ENCODE results near the gene PPM1M.
"Not testable (repeated sequence)": the region's sequence is repeated elsewhere in the genome, so short reads cannot be mapped to it uniquely, and the experiment has no call there.

The PPM1M gene

DNA sequence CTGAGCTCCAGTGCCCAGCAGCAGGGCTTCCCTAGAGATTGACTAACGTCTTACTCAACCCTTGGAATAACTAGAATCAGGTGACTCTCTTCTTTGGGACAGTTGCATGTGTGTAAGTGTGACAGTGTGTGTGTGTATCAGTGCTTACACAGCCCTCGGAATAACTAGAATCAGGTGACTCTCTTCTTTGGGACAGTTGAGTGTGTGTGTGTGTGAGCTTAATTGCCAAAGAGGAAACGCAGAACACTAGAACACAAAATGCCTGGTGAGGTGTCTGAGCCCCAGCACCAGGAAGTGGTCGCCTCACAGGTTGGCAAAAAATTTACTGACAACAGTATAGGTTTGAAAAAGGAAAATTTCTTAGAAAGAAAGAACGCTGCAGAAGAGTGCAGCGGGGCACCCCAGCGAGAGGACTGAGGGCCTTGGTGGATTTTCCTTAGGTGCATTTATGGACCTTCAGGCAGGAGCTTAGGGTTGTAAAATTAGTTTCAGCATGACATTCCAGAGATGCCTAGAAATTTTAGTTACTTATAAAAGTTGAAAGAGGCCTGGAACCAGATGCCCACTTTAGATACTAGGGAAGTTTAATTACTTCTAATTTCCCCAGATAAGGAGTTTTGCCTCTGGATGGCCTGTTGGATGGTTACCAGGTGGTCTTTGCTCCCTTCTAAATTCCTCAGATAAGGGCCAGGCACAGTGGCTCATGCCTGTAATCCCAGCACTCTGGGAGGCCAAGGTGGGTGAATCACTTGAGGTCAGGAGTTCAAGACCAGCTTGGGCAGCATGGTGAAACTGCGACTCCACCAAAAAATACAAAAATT, 36.6 kb downstream of the PPM1M start:
- no peak overlapping the region for H3K9ac ChIP-seq (ENCODE audit: insufficient read length, low read depth)
- DNase-seq (ENCODE audit: low read depth, low spot score) = no peak
- peaks cover 20% of the 10 kb centered on the region for H3K36me3 ChIP-seq (ENCODE audit: insufficient read depth, insufficient read length, low read length)

DNA sequence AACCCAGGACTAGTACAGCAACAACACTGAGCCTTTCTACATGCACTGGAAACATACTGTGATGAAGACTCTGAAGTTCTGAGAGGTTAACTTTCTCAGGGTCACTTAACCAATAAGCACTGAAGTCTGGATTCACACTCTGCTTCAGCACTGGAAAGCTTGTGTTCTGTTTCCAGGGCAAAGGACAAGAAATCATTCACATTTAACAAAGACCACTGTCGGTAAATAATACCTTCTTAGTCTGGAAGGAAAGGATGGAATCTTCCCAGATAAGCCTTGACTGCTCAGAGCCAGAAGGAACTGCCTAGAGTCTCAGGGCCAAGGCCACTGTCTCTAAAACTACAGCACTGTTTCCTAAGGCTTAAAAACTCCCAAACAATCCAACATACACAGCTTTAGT, 37.7 kb downstream of the PPM1M start:
- no peak for DNase-seq (ENCODE audit: low read depth, low spot score)
- H3K27me3 ChIP-seq (ENCODE audit: insufficient read depth, insufficient read length) = no peaks in the 10 kb centered on the region
- H3K4me3 ChIP-seq (ENCODE audit: insufficient read length, low read depth) = no peak overlapping the region
- TF ChIP-seq ZNF274 (IDR thresholded peaks at IDR 0.05; ENCODE audit: low read depth, low read length) (no peak), YY1 (IDR thresholded peaks at IDR 0.05; ENCODE audit: insufficient read depth, insufficient read length) (no peak), SUZ12 (IDR thresholded peaks at IDR 0.05; ENCODE audit: extremely low read depth, insufficient read depth, insufficient read length) (no peak)
- H3K36me3 ChIP-seq (ENCODE audit: insufficient read depth, insufficient read length, low read length) = peaks cover 16% of the 10 kb centered on the region
- H3K9ac ChIP-seq (ENCODE audit: insufficient read length, low read depth) = no peak overlapping the region
- no peaks in the 10 kb centered on the region for H3K4me1 ChIP-seq (ENCODE audit: insufficient read depth, insufficient read length)
- H3K9me3 ChIP-seq (ENCODE audit: insufficient read depth, low read length) = no peaks in the 10 kb centered on the region

More for the DNA sequence above, 36.6 kb downstream of the PPM1M start:
- no peaks in the 10 kb centered on the region for H3K9me3 ChIP-seq (ENCODE audit: insufficient read depth, low read length)
- H3K27me3 ChIP-seq (ENCODE audit: insufficient read depth, insufficient read length) = no peaks in the 10 kb centered on the region
- TF ChIP-seq ZNF274 (IDR thresholded peaks at IDR 0.05; ENCODE audit: low read depth, low read length) = no peak
- no peak for TF ChIP-seq SUZ12 (IDR thresholded peaks at IDR 0.05; ENCODE audit: extremely low read depth, insufficient read depth, insufficient read length)
- TF ChIP-seq YY1 (IDR thresholded peaks at IDR 0.05; ENCODE audit: insufficient read depth, insufficient read length) = no peak
- H3K4me1 ChIP-seq (ENCODE audit: insufficient read depth, insufficient read length) = no peaks in the 10 kb centered on the region
- no peak overlapping the region for H3K4me3 ChIP-seq (ENCODE audit: insufficient read length, low read depth)

DNA sequence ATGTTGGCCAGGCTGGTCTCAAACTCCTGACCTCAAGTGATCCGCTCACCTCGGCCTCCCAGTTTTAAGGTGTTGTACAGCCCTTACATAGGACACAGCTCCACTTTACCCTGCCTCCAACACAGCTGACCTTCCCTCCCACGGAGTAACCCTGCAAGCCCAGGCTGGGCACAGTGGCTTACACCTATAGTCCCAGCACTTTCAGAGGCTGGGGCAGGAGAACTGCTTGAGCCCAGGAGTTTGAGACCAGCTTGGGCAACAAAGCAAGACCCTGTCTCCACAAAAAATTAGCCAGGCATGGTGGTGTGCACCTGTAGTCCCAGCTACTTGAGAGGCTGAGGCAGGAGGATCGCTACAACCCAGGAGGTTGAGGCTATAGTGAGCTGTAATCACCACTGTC, 38.5 kb downstream of the PPM1M start:
- not testable (repeated sequence) for H3K4me3 ChIP-seq (ENCODE audit: insufficient read length, low read depth); H3K27me3 ChIP-seq (ENCODE audit: insufficient read depth, insufficient read length); H3K9me3 ChIP-seq (ENCODE audit: insufficient read depth, low read length); DNase-seq (ENCODE audit: low read depth, low spot score); H3K4me1 ChIP-seq (ENCODE audit: insufficient read depth, insufficient read length); H3K9ac ChIP-seq (ENCODE audit: insufficient read length, low read depth)
- peaks cover 16% of the 10 kb centered on the region for H3K36me3 ChIP-seq (ENCODE audit: insufficient read depth, insufficient read length, low read length)

DNA sequence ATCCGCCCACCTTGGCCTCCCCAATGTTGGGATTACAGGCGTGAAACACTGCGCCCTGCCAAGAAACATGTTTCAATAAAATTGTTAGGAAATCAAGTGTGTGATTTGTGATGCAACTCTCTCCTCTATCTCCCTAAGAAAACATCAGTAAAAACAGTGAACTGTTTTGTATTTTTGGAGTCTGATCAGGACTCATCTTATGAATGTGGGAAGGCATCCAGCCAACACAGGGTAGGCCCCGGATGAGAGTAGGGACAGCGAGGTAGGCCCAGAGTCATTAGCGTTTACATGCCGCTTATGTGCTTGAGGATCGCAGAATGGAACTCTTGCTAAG, 41.2 kb downstream of the PPM1M start:
- DNase-seq (ENCODE audit: low read depth, low spot score) = no peak
- no peaks in the 10 kb centered on the region for H3K9me3 ChIP-seq (ENCODE audit: insufficient read depth, low read length)
- H3K36me3 ChIP-seq (ENCODE audit: insufficient read depth, insufficient read length, low read length) = peaks cover 29% of the 10 kb centered on the region
- no peak for TF ChIP-seq YY1 (IDR thresholded peaks at IDR 0.05; ENCODE audit: insufficient read depth, insufficient read length)
- no peak for TF ChIP-seq ZNF274 (IDR thresholded peaks at IDR 0.05; ENCODE audit: low read depth, low read length)
- TF ChIP-seq SUZ12 (IDR thresholded peaks at IDR 0.05; ENCODE audit: extremely low read depth, insufficient read depth, insufficient read length) = no peak
- no peaks in the 10 kb centered on the region for H3K27me3 ChIP-seq (ENCODE audit: insufficient read depth, insufficient read length)
- peak overlapping the region; percentile 89 for H3K4me3 ChIP-seq (ENCODE audit: insufficient read length, low read depth)
- H3K4me1 ChIP-seq (ENCODE audit: insufficient read depth, insufficient read length) = no peaks in the 10 kb centered on the region
- H3K9ac ChIP-seq (ENCODE audit: insufficient read length, low read depth) = peak overlapping the region; percentile 100

DNA sequence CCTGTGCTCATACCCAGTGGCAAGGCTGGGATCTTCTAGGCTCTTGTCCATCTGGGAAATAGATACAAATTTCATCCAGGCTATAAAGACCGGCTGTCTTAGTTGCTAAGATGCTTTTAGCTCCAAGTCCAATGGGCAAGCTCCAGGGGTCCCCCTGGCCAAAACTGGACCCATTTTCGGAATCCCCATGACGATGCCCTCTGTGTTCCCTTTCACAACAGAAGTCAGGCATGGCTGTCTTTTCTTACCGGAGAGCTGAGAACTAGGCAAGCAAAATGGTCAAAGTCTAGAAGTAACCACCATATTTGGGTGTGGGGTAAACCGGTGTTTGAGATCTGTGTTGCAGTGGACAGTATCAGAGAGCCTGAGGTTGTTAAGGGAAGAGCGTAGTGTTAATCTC, 43.1 kb downstream of the PPM1M start:
- TF ChIP-seq SUZ12 (IDR thresholded peaks at IDR 0.05; ENCODE audit: extremely low read depth, insufficient read depth, insufficient read length) (no peak), YY1 (IDR thresholded peaks at IDR 0.05; ENCODE audit: insufficient read depth, insufficient read length) (no peak), ZNF274 (IDR thresholded peaks at IDR 0.05; ENCODE audit: low read depth, low read length) (no peak)
- no peak for DNase-seq (ENCODE audit: low read depth, low spot score)
- H3K9me3 ChIP-seq (ENCODE audit: insufficient read depth, low read length) = no peaks in the 10 kb centered on the region
- H3K9ac ChIP-seq (ENCODE audit: insufficient read length, low read depth) = peak overlapping the region; percentile 36
- H3K4me1 ChIP-seq (ENCODE audit: insufficient read depth, insufficient read length) = no peaks in the 10 kb centered on the region
- peak overlapping the region; percentile 89 for H3K4me3 ChIP-seq (ENCODE audit: insufficient read length, low read depth)
- no peaks in the 10 kb centered on the region for H3K27me3 ChIP-seq (ENCODE audit: insufficient read depth, insufficient read length)
- H3K36me3 ChIP-seq (ENCODE audit: insufficient read depth, insufficient read length, low read length) = peaks cover 40% of the 10 kb centered on the region

DNA sequence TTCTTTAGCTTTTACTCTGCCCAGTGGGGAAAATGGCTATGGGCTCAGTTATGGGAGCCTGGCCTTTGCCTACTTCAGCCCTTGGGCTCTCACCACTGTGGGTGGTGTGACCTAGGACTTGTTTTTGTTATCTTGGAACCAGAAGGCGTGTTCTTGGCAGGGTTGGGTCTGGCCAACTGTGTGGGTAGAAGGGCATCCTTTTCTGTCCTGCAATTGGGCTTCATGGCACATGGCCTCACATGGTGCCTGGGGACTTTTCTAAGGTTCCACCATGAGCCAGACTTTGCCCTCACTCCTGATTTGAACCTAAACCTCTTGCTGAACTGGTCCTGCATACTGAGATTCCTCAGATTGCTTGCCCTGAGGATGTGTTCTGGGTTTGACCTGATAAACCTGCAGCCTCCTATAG, 43.8 kb downstream of the PPM1M start:
- TF ChIP-seq YY1 (IDR thresholded peaks at IDR 0.05; ENCODE audit: insufficient read depth, insufficient read length) = no peak
- H3K36me3 ChIP-seq (ENCODE audit: insufficient read depth, insufficient read length, low read length) = peaks cover 38% of the 10 kb centered on the region
- no peak overlapping the region for H3K4me3 ChIP-seq (ENCODE audit: insufficient read length, low read depth)
- H3K9ac ChIP-seq (ENCODE audit: insufficient read length, low read depth) = no peak overlapping the region
- no peak for DNase-seq (ENCODE audit: low read depth, low spot score)
- H3K9me3 ChIP-seq (ENCODE audit: insufficient read depth, low read length) = no peaks in the 10 kb centered on the region
- H3K27me3 ChIP-seq (ENCODE audit: insufficient read depth, insufficient read length) = no peaks in the 10 kb centered on the region
- no peaks in the 10 kb centered on the region for H3K4me1 ChIP-seq (ENCODE audit: insufficient read depth, insufficient read length)

DNA sequence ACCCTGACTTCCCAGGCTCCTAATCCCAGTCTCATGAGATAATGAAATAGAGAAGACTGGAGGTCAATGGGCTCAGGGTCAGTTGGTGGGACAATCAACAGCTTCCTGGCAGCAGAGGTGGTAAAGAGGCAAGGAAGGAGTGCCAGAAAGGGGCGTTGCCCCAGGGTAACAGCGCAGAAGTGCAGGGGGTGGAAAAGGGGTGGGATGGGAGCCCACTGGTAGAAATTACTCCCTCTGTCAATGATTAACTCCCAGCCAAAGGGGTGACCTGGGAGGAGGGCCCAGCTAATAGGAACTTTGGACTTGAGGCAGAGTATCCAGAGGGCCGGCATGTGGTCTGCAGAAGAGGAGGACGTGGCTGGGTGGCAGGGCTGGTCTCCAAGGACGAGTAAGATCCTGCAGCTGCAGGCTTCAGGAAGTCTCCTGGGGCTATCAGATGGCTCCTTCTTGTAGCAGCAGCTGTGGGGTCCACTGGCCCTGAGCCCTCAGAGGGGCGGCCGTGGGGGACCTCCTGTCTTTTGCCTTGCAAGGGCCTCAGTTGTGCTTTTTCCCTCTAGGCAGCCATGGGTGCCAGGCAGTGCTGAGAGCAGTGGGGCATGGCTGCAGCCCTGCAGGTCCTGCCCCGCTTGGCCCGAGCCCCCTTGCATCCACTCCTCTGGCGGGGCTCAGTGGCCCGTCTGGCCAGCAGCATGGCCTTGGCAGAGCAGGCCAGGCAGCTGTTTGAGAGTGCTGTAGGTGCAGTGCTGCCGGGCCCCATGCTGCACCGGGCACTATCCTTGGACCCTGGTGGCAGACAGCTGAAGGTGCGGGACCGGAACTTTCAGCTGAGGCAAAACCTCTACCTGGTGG, 44.4 kb downstream of the PPM1M start:
- Histone ChIP-seq H3K9me3 (ENCODE audit: insufficient read depth, low read length) (no peaks in the 10 kb centered on the region), H3K4me1 (ENCODE audit: insufficient read depth, insufficient read length) (no peaks in the 10 kb centered on the region), H3K4me3 (ENCODE audit: insufficient read length, low read depth) (no peak overlapping the region), H3K9ac (ENCODE audit: insufficient read length, low read depth) (no peak overlapping the region), H3K27me3 (ENCODE audit: insufficient read depth, insufficient read length) (no peaks in the 10 kb centered on the region), H3K36me3 (ENCODE audit: insufficient read depth, insufficient read length, low read length) (peaks cover 37% of the 10 kb centered on the region)
- TF ChIP-seq ZNF274 (IDR thresholded peaks at IDR 0.05; ENCODE audit: low read depth, low read length) (no peak), YY1 (IDR thresholded peaks at IDR 0.05; ENCODE audit: insufficient read depth, insufficient read length) (no peak), SUZ12 (IDR thresholded peaks at IDR 0.05; ENCODE audit: extremely low read depth, insufficient read depth, insufficient read length) (no peak)
- DNase-seq (ENCODE audit: low read depth, low spot score) = no peak

All from NT2/D1 (cell line).